HG02852 (cell line): ENCODE data around the gene NELL1.

Source experiments
- ATAC-seq: cut with Tn5 transposase; IDR thresholded peaks from one replicate; pipeline ENCODE4 v1.9.1; 2021; ENCODE audit warnings: mild to moderate bottlenecking, moderate library complexity; ENCODE audit not compliant: unreplicated experiment

Gene NELL1

GRCh38 chr11:21541187-21541751 is 871.9 kb downstream of the NELL1 start:
- no peak for ATAC-seq

GRCh38 chr11:21543901-21544300 is 874.5 kb downstream of the NELL1 start:
- ATAC-seq: no peak

GRCh38 chr11:21545699-21546098 is 876.3 kb downstream of the NELL1 start:
- no peak for ATAC-seq

GRCh38 chr11:21546703-21547102 is 877.3 kb downstream of the NELL1 start:
- ATAC-seq: no peak

- ATAC-seq: no peak
These were observed 883.5 kb downstream of the NELL1 start for GRCh38 chr11:21552911-21553310.

- no peak for ATAC-seq
These were observed 884.4 kb downstream of the NELL1 start for GRCh38 chr11:21553795-21554194.

GRCh38 chr11:21554284-21554683 is 884.9 kb downstream of the NELL1 start:
- ATAC-seq: no peak

- ATAC-seq: no peak
These were observed 887.5 kb downstream of the NELL1 start for GRCh38 chr11:21556926-21557325.

- ATAC-seq: no peak
These were observed 891.1 kb downstream of the NELL1 start for GRCh38 chr11:21560466-21560975.

GRCh38 chr11:21561581-21561980 is 892.2 kb downstream of the NELL1 start:
- no peak for ATAC-seq

GRCh38 chr11:21564095-21564494 is 894.7 kb downstream of the NELL1 start:
- ATAC-seq: no peak

GRCh38 chr11:21564833-21565682 is 895.7 kb downstream of the NELL1 start:
- ATAC-seq: no peak

- ATAC-seq: no peak
These were observed 897.2 kb downstream of the NELL1 start for GRCh38 chr11:21566521-21567117.

- ATAC-seq: no peak
These were observed 898.4 kb downstream of the NELL1 start for GRCh38 chr11:21567645-21568290.

GRCh38 chr11:21572210-21572609 is 902.8 kb downstream of the NELL1 start:
- ATAC-seq: no peak

- no peak for ATAC-seq
These were observed 913.4 kb downstream of the NELL1 start for GRCh38 chr11:21582791-21583190.

- ATAC-seq: no peak
These were observed 919.4 kb downstream of the NELL1 start for GRCh38 chr11:21588754-21589153.

GRCh38 chr11:21602699-21603098 is 933.3 kb downstream of the NELL1 start:
- no peak for ATAC-seq

GRCh38 chr11:21603886-21604285 is 934.5 kb downstream of the NELL1 start:
- no peak for ATAC-seq

- ATAC-seq: no peak
These were observed 935.2 kb downstream of the NELL1 start for GRCh38 chr11:21604564-21604963.

- no peak for ATAC-seq
These were observed 942.9 kb downstream of the NELL1 start for GRCh38 chr11:21612326-21612725.
